PFSK-1 (cell line): Measurements from ENCODE around the gene MEGF6.

Source experiments
- POLR2AphosphoS5 ChIP-seq: IDR thresholded peaks from 2 replicates; pipeline ENCODE4 v1.6.1; 2012; ENCODE audit warnings: low read depth, mild to moderate bottlenecking, control low read depth, low read length, moderate library complexity
- REST ChIP-seq, 2 experiments: IDR thresholded peaks; 2 replicates each; pipeline versions ENCODE4 v1.6.1 to v1.8.0; 2011 to 2012; ENCODE audit warnings: low read depth in 2 of 2, low read length in 2 of 2, control low read depth in 1 of 2, inconsistent platforms in 1 of 2, mild to moderate bottlenecking in 1 of 2, moderate library complexity in 1 of 2; ENCODE audit not compliant: insufficient read depth in 1 of 2
- SIN3A ChIP-seq: IDR thresholded peaks from 2 replicates; pipeline ENCODE4 v1.6.1; 2012; ENCODE audit warnings: mild to moderate bottlenecking, low read length, moderate library complexity, borderline replicate concordance; ENCODE audit not compliant: insufficient read depth
- TAF1 ChIP-seq: IDR thresholded peaks from 2 replicates; pipeline ENCODE4 v1.6.1; 2012; ENCODE audit warnings: low read length, control low read depth, borderline replicate concordance; ENCODE audit not compliant: insufficient read depth

DNA sequence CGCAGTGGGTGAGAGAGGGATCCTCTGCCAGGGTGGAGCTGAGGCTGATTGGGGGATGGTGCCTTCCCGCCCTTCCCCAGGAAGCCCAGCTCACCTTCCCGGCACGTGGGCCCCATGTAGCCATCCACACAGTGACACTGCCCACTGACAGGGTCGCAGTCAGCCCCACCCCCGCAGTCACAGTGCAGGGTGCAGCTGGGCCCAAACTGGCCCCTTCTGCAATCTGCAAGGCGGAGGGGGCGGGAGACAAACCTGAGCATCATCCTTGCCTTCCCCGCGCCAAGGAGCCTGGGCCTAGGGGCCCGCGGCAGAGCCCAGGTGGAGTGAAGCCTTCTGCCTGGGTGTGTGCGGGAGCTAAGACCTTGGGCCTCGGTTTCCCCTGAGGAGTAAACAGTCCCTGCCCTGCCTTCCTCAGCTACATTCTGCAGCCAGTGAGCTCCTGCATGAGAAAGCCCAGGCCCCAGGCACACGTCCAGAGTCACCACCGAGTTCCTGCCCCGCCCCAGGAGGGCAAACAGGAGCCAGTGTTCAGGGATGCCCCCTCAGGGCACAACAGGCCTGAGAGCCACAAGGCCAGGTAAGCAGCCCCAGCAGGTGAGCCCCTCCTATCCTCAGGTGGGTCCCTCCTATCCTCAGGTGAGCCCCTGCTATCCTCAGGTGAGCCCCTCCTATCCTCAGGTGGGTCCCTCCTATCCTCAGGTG, 118.6 kb downstream of the MEGF6 start:
- TF ChIP-seq POLR2AphosphoS5 (no peak), REST (IDR thresholded peaks at IDR 0.05; ENCODE audit: insufficient read depth in 1 of 2, low read depth in 2 of 2, low read length in 2 of 2) (no peak), TAF1 (no peak), SIN3A (no peak)
